Heart right ventricle (tissue), 16 donors: ENCODE results near the gene UHMK1. TPM values are rescaled to one million over a fixed set of nuclear protein-coding genes. Genes with fewer than 3 reads are reported as not detected.
"Not testable (repeated sequence)": the region's sequence is repeated elsewhere in the genome, so short reads cannot be mapped to it uniquely, and the experiment has no call there.

Source experiments
- ATAC-seq, 8 donors: fragments of 200-7000 bp; cut with Tn5 transposase; one replicate each; pipeline ENCODE4 v1.9.1; 2020; ENCODE audit warnings: mild to moderate bottlenecking in 8 of 8, moderate library complexity in 8 of 8, moderate number of reproducible peaks in 1 of 8
- DNase-seq, 2 donors: peaks; one replicate each; pipeline ENCODE4 v3.0.0-alpha.2; 2020
- H3K27ac ChIP-seq, 10 donors: fragments of 200-600 bp; sonication (generic) in 2 of 10; one replicate each; pipeline versions ENCODE4 v1.5.0 to v1.8.0; 2020 to 2022; ENCODE audit warnings: mild to moderate bottlenecking in 3 of 10
- H3K27me3 ChIP-seq, 7 donors: fragments of 200-600 bp; one replicate each; pipeline ENCODE4 v1.8.0; 2021 to 2022; ENCODE audit warnings: mild to moderate bottlenecking in 2 of 7
- H3K36me3 ChIP-seq, 9 donors: fragments of 200-600 bp; sonication (generic) in 1 of 9; one replicate each; pipeline versions ENCODE4 v1.5.0 to v1.8.0; 2020 to 2022; ENCODE audit warnings: mild to moderate bottlenecking in 2 of 9
- H3K4me1 ChIP-seq, 9 donors: fragments of 200-600 bp; sonication (generic) in 1 of 9; one replicate each; pipeline versions ENCODE4 v1.5.0 to v1.8.0; 2020 to 2022; ENCODE audit warnings: mild to moderate bottlenecking in 4 of 9
- H3K4me3 ChIP-seq, 10 donors: fragments of 200-600 bp; sonication (generic) in 2 of 10; one replicate each; pipeline versions ENCODE4 v1.5.0 to v1.8.0; 2020 to 2022; ENCODE audit warnings: mild to moderate bottlenecking in 7 of 10, moderate library complexity in 2 of 10
- H3K9me3 ChIP-seq, 11 donors: fragments of 200-600 bp in 10 of 11; sonication (generic) in 2 of 11; one replicate each; pipeline versions ENCODE4 v1.5.0 to v1.8.0; 2013 to 2022; ENCODE audit warnings: mild to moderate bottlenecking in 2 of 11, control low read depth in 1 of 11, moderate library complexity in 1 of 11
- CTCF ChIP-seq, 9 donors: fragments of 200-600 bp; sonication (generic) in 2 of 9; IDR thresholded peaks; one replicate each; pipeline versions ENCODE4 v1.5.0 to v1.8.0; 2021 to 2022; ENCODE audit warnings: antibody characterized with exemption in 9 of 9, mild to moderate bottlenecking in 5 of 9, moderate library complexity in 1 of 9
- WGBS, 2 donors: extraction: QIAGEN DNeasy Blood & Tissue Kit; methylation state at CpG; one replicate each; pipeline ENCODE4 v1.1.7; 2013; ENCODE audit warnings: inconsistent platforms in 1 of 2; 5-methylcytosine and 5-hydroxymethylcytosine counted together
- intact Hi-C, 10 donors: fragments of 100-400 bp; cut with DNase I; formaldehyde crosslinking; loops; one replicate each; pipeline versions ENCODE4 v1.11.1 to v1.14.2; 2022
- long read RNA-seq, 3 donors: library from polyadenylated mRNA; unstranded; transcript quantifications; one replicate each; pipeline ENCODE4 v2.0.0, GENCODE V29; 2020 to 2021
- polyA plus RNA-seq, 2 donors: library from polyadenylated mRNA; stranded (reverse); fragments of 200-250 nt; gene quantifications; one replicate each; pipeline ENCODE4 v1.2.3, GENCODE V29; 2013
- total RNA-seq, 10 donors: library from RNA; stranded (reverse); fragmentation: NEBNext Ultra II Directional in 3 of 10; extraction: Animal tissue kit (Norgen Biotek cat#: 25700) in 3 of 10; gene quantifications; one replicate each; pipeline versions ENCODE4 v1.2.1 to v1.2.4, GENCODE V29; 2021 to 2023
- donor health status: Arrhythmogenic right ventricular cardiomyopathy.
- donor health status: ischemic (EF 13 %, LVEDD 7.1; RV severe dilation, severe dysfunction).
- donor health status: healthy with polysubstance abuse.
- donor health status: DM: no; HTN: yes; CAD: no.
- donor health status: DM: no; HTN: no; CAD: no.
- donor health status: ischemic (EF 25% LVEDD 6.9; RV normal size, moderate dysfunction).
- donor health status: ischemic (EF 25% LVEDD 5.7; RV mildly dilated, moderate dysfunction).
- donor health status: healthy.
- donor health status: DM: yes; HTN: yes; CAD: no.
- donor health status: Ischemic cardiomyopathy.
- donor health status: ischemic (EF 35%, LVEDD 5.7; RV mildly dilated, moderate dysfunction).
- donor health status: nonischemic (EF 11% LVEDD 7.7; RV severe dilation, severe dysfunction).
- donor health status: DM: yes; HTN: yes; CAD: no.
- donor health status: PGD.
- donor health status: ischemic (EF 29% LVEDD 5.4; RV normal size, mild dysfunction).
- donor health status: nonischemic (EF 23%, LVEDD 6.1; RV moderate dilation, normal function).

The UHMK1 gene
- total RNA-seq, result 10 to 100 TPM; 16.9 to 30.6 (median 21.0) TPM
- 1 to 10 TPM; 6.7 to 8.5 TPM for polyA plus RNA-seq
- long read RNA-seq, donor 1, full-length matches to known transcripts, result 29 of 38 reads
- long read RNA-seq, donor 1, partial matches to known transcripts, result 1 of 38 reads
- long read RNA-seq, donor 1, other reads (novel, unspliced or antisense), result 8 of 38 reads
- long read RNA-seq, donor 2, full-length matches to known transcripts, result 27 of 42 reads
- long read RNA-seq, donor 2, partial matches to known transcripts, result 0 of 42 reads
- long read RNA-seq, donor 2, other reads (novel, unspliced or antisense), result 15 of 42 reads
- long read RNA-seq, donor 3, full-length matches to known transcripts, result 32 of 61 reads
- long read RNA-seq, donor 3, partial matches to known transcripts, result 0 of 61 reads
- long read RNA-seq, donor 3, other reads (novel, unspliced or antisense), result 29 of 61 reads

- Histone ChIP-seq H3K36me3 (peaks cover 0 to 32% (median 16%) of the 10 kb centered on the region in 9 donors), H3K9me3 (no peaks in the 10 kb centered on the region), H3K4me1 (peaks cover 0 to 37% (median 17%) of the 10 kb centered on the region in 9 donors), H3K27me3 (no peaks in the 10 kb centered on the region), H3K27ac (peak within 1 kb of the TSS; percentile 75 to 99 (median 95)), H3K4me3 (peak within 1 kb of the TSS; percentile 67 to 99 (median 94))
- WGBS, 2 donors, result 0% methylated on average over 48 to 61 of the region's 61 CpGs
- TF ChIP-seq CTCF (IDR thresholded peaks at IDR 0.05), result no peak
- ATAC-seq, result peak; percentile 99 to 100 (median 99)
- intact Hi-C loops, result loop anchor here in 6 of 10 donors (1.0 to 10.0 kb wide), 6 partner anchors 59 to 443 kb away; partner anchors contain the start of genes UAP1 (in 4 of the 6) and HSD17B7 (in 1 of the 6)
- peak; percentile 87 to 91 for DNase-seq
These were observed at the start of gene UHMK1 for GRCh38 chr1:162497723-162498495. Gene UHMK1, plus strand, starts transcription at chr1:162497818. Its CDS starts 183 bp downstream, at chr1:162498001.

GRCh38 chr1:162454361-162454760 is 43.3 kb upstream of the UHMK1 start:
- H3K36me3 ChIP-seq, H3K4me3 ChIP-seq, H3K27ac ChIP-seq, H3K4me1 ChIP-seq, H3K9me3 ChIP-seq, H3K27me3 ChIP-seq, DNase-seq, ATAC-seq, intact Hi-C loops: not testable (repeated sequence)
- WGBS, 2 donors, result 96% methylated on average over 1 of the region's 3 CpGs

- H3K4me3 ChIP-seq, result no peak overlapping the region
- H3K36me3 ChIP-seq, result no peaks in the 10 kb centered on the region
- no peak for ATAC-seq
- TF ChIP-seq CTCF (IDR thresholded peaks at IDR 0.05), result no peak
- no peaks in the 10 kb centered on the region for H3K4me1 ChIP-seq
- DNase-seq, result no peak
- H3K27ac ChIP-seq, result no peak overlapping the region
- 86 to 88% methylated on average over 4 of the region's 4 CpGs for WGBS, 2 donors
- no peaks in the 10 kb centered on the region for H3K27me3 ChIP-seq
- intact Hi-C loops, result no loop called here
- no peaks in the 10 kb centered on the region for H3K9me3 ChIP-seq
These were observed 41.3 kb upstream of the UHMK1 start for GRCh38 chr1:162456323-162456722.

GRCh38 chr1:162458236-162458635 is 39.4 kb upstream of the UHMK1 start:
- Histone ChIP-seq H3K4me3 (no peak overlapping the region), H3K4me1 (no peaks in the 10 kb centered on the region), H3K9me3 (no peaks in the 10 kb centered on the region), H3K27me3 (no peaks in the 10 kb centered on the region), H3K27ac (no peak overlapping the region), H3K36me3 (no peaks in the 10 kb centered on the region)
- no peak for TF ChIP-seq CTCF (IDR thresholded peaks at IDR 0.05)
- ATAC-seq (no peak), DNase-seq (no peak)
- 94% methylated on average over 5 of the region's 5 CpGs for WGBS, 2 donors
- intact Hi-C loops, result no loop called here

GRCh38 chr1:162462425-162462824 is 35.2 kb upstream of the UHMK1 start:
- DNase-seq, ATAC-seq, intact Hi-C loops, H3K4me1 ChIP-seq, H3K4me3 ChIP-seq, H3K27me3 ChIP-seq, H3K36me3 ChIP-seq, H3K9me3 ChIP-seq, H3K27ac ChIP-seq: not testable (repeated sequence)
- 94% methylated on average over 2 of the region's 2 CpGs for WGBS, 2 donors
